Caco-2 (cell line): ENCODE results near the gene PRXL2A. TPM values are rescaled to one million over a fixed set of nuclear protein-coding genes. Genes with fewer than 3 reads are reported as not detected.

Source experiments
- BruUV-seq: library from RNA; stranded (reverse); fragments of 400-500 nt; replicated peaks from 2 replicates; lab custom pipeline; 2021; lab: Mats Ljungman, UMichigan
- CTCF ChIA-PET: fragments of 300-600 bp; sonication (Branson Sonifier 250); formaldehyde crosslinking; loops from one replicate; lab custom pipeline; 2022; ENCODE audit warnings: antibody characterized with exemption; lab: Charles Lee
- POLR2A ChIA-PET: fragments of 300-600 bp; sonication (Branson Sonifier 250); formaldehyde crosslinking; loops from one replicate; lab custom pipeline; 2022; ENCODE audit warnings: antibody characterized with exemption; lab: Charles Lee
- DNase-seq, 2 experiments: peaks; one replicate each; pipeline versions ENCODE4 v3.0.0 to v3.0.0-alpha.2; 2020 to 2022
- H3K27me3 ChIP-seq: replicated peaks from 2 replicates; pipeline ENCODE4 v1.6.0; 2011; ENCODE audit warnings: low read length; ENCODE audit not compliant: control insufficient read depth, insufficient read depth
- H3K36me3 ChIP-seq: 2 replicates; pipeline ENCODE4 v1.5.1; 2011; ENCODE audit warnings: low read length; ENCODE audit not compliant: control insufficient read depth, insufficient read depth
- H3K4me1 ChIP-seq: fragments of 250-450 bp; sonication (Bioruptor Pico); 2 replicates; pipeline ENCODE4 v1.5.1; 2020; ENCODE audit warnings: mild to moderate bottlenecking
- H3K4me3 ChIP-seq: 2 replicates; pipeline ENCODE4 v1.5.1; 2011; ENCODE audit warnings: low read depth, mild to moderate bottlenecking, control low read depth, low read length
- H3K9me3 ChIP-seq: fragments of 250-450 bp; sonication (Bioruptor Pico); 2 replicates; pipeline ENCODE4 v1.5.1; 2020; ENCODE audit warnings: mild to moderate bottlenecking, moderate library complexity
- H3K27ac Mint-ChIP-seq: one replicate; pipeline ENCODE4 v1.8.0; 2022; ENCODE audit warnings: mixed read lengths; ENCODE audit not compliant: unreplicated experiment
- H3K27me3 Mint-ChIP-seq: one replicate; pipeline ENCODE4 v1.8.0; 2022; ENCODE audit warnings: mixed read lengths; ENCODE audit not compliant: insufficient read depth, unreplicated experiment
- H3K36me3 Mint-ChIP-seq: one replicate; pipeline ENCODE4 v1.8.0; 2022; ENCODE audit warnings: mild to moderate bottlenecking, mixed read lengths; ENCODE audit not compliant: insufficient read depth, unreplicated experiment
- H3K4me1 Mint-ChIP-seq: one replicate; pipeline ENCODE4 v1.8.0; 2022; ENCODE audit warnings: low read depth, mixed read lengths; ENCODE audit not compliant: unreplicated experiment
- H3K4me3 Mint-ChIP-seq: one replicate; pipeline ENCODE4 v1.8.0; 2022; ENCODE audit warnings: mild to moderate bottlenecking, moderate library complexity, mixed read lengths; ENCODE audit not compliant: unreplicated experiment
- H3K9me3 Mint-ChIP-seq: one replicate; pipeline ENCODE4 v1.8.0; 2022; ENCODE audit warnings: mixed read lengths; ENCODE audit not compliant: unreplicated experiment
- CTCF ChIP-seq, 2 experiments: fragments of 200-600 bp in 1 of 2; IDR thresholded peaks; 1 replicate in 1 of 2; 2 replicates in 1 of 2; pipeline versions ENCODE4 v1.5.1 to v1.8.0; 2011 to 2022; ENCODE audit warnings: antibody characterized with exemption in 1 of 2, control low read depth in 1 of 2, inconsistent platforms in 1 of 2, low read depth in 1 of 2, low read length in 1 of 2, mild to moderate bottlenecking in 1 of 2, moderate library complexity in 1 of 2; ENCODE audit not compliant: insufficient read depth in 1 of 2, severe bottlenecking in 1 of 2, unreplicated experiment in 1 of 2
- intact Hi-C: fragments of 100-400 bp; cut with micrococcal nuclease; formaldehyde crosslinking; loops from one replicate; pipeline ENCODE4 v1.10.0; 2022; ENCODE audit not compliant: unreplicated experiment
- total RNA-seq: library from RNA; stranded (reverse); gene quantifications from 2 replicates; pipeline ENCODE4 v1.2.3, GENCODE V29; 2022

Gene PRXL2A
- total RNA-seq, 1 experiment from 2014 or later = 88.6 TPM

GRCh38 chr10:80394358-80394916, 13.9 kb upstream of the PRXL2A start:
- Histone ChIP-seq H3K9me3 (no peaks in the 10 kb centered on the region), H3K36me3 (no peaks in the 10 kb centered on the region), H3K4me3 (no peak overlapping the region), H3K27me3 (no peaks in the 10 kb centered on the region), H3K4me1 (peaks cover 7% of the 10 kb centered on the region; the same call in 1 of the 2 replicates)
- POLR2A ChIA-PET = interaction anchor here (0.7 kb wide), 1 partner anchor 11 kb away, joined by 4 read pairs; no protein-coding TSS in a partner anchor
- no peak for TF ChIP-seq CTCF (IDR thresholded peaks at IDR 0.05; ENCODE audit: insufficient read depth in 1 of 2, low read depth in 1 of 2, low read length in 1 of 2, severe bottlenecking in 1 of 2, unreplicated experiment in 1 of 2)
- Mint-ChIP-seq H3K4me3 (no peak overlapping the region), H3K4me1 (no peaks in the 10 kb centered on the region), H3K36me3 (no peaks in the 10 kb centered on the region), H3K9me3 (no peaks in the 10 kb centered on the region), H3K27me3 (no peaks in the 10 kb centered on the region), H3K27ac (no peak overlapping the region)
- no TSS peak for BruUV-seq
- intact Hi-C loops = no loop called here
- DNase-seq = no peak
- CTCF ChIA-PET = no interaction called here

GRCh38 chr10:80397014-80397413, 11.3 kb upstream of the PRXL2A start:
- Mint-ChIP-seq H3K9me3 (no peaks in the 10 kb centered on the region), H3K36me3 (no peaks in the 10 kb centered on the region), H3K4me1 (no peaks in the 10 kb centered on the region), H3K4me3 (no peak overlapping the region), H3K27me3 (no peaks in the 10 kb centered on the region), H3K27ac (no peak overlapping the region)
- CTCF ChIA-PET = no interaction called here
- TF ChIP-seq CTCF (IDR thresholded peaks at IDR 0.05; ENCODE audit: insufficient read depth in 1 of 2, low read depth in 1 of 2, low read length in 1 of 2, severe bottlenecking in 1 of 2, unreplicated experiment in 1 of 2) = no peak
- no peak overlapping the region for H3K4me3 ChIP-seq
- DNase-seq = no peak
- no peaks in the 10 kb centered on the region for H3K4me1 ChIP-seq
- no peaks in the 10 kb centered on the region for H3K9me3 ChIP-seq
- BruUV-seq = no TSS peak
- intact Hi-C loops = no loop called here
- POLR2A ChIA-PET = no interaction called here
- no peaks in the 10 kb centered on the region for H3K36me3 ChIP-seq
- no peaks in the 10 kb centered on the region for H3K27me3 ChIP-seq

- no peaks in the 10 kb centered on the region for H3K27me3 ChIP-seq
- no peaks in the 10 kb centered on the region for H3K4me1 ChIP-seq
- no peaks in the 10 kb centered on the region for H3K9me3 Mint-ChIP-seq
- no peaks in the 10 kb centered on the region for H3K27me3 Mint-ChIP-seq
- ChIA-PET POLR2A (no interaction called here), CTCF (no interaction called here)
- H3K36me3 Mint-ChIP-seq = no peaks in the 10 kb centered on the region
- intact Hi-C loops = no loop called here
- no peaks in the 10 kb centered on the region for H3K4me1 Mint-ChIP-seq
- no peaks in the 10 kb centered on the region for H3K36me3 ChIP-seq
- H3K9me3 ChIP-seq = no peaks in the 10 kb centered on the region
- no peak overlapping the region for H3K4me3 ChIP-seq
- no peak overlapping the region for H3K4me3 Mint-ChIP-seq
- H3K27ac Mint-ChIP-seq = no peak overlapping the region
- BruUV-seq = no TSS peak
- no peak for TF ChIP-seq CTCF (IDR thresholded peaks at IDR 0.05; ENCODE audit: insufficient read depth in 1 of 2, low read depth in 1 of 2, low read length in 1 of 2, severe bottlenecking in 1 of 2, unreplicated experiment in 1 of 2)
- no peak for DNase-seq
These were observed 8.1 kb upstream of the PRXL2A start for GRCh38 chr10:80400136-80400804.
